ENCODE data around the gene VWC2L.

Gene VWC2L

GRCh38 chr2:214628091-214628490, 217.2 kb downstream of the VWC2L start:
- Mint-ChIP-seq H3K27me3 (no peaks in the 10 kb centered on the region), H3K9me3 (no peaks in the 10 kb centered on the region), H3K36me3 (ENCODE audit: low read depth) (no peaks in the 10 kb centered on the region), H3K4me1 (no peaks in the 10 kb centered on the region), H3K4me3 (no peak overlapping the region), H3K27ac (no peak overlapping the region)
- DNase-seq (no peak), ATAC-seq (no peak)

Measured in activated naive CD8-positive, alpha-beta T cell treated with anti-CD3 and anti-CD28 coated beads, Interleukin-2, amount 50 U/mL, for 24 hours (primary cell).